Stimulated activated CD4-positive, alpha-beta T cell treated with anti-CD3 and anti-CD28 coated beads, Interleukin-12 subunit alpha, Interleukin-12 subunit beta, amount 100 ng/mL, for 24 hours (primary cell): ENCODE data around the gene RTF2.
A peak's percentile ranks its signal among the peaks of the same experiment; 100 is the strongest.

Experiments
- DNase-seq, 2 experiments: peaks; one replicate each; pipeline ENCODE4 v3.0.0-alpha.2; 2020; ENCODE audit warnings: low read depth in 2 of 2

Gene RTF2

DNA sequence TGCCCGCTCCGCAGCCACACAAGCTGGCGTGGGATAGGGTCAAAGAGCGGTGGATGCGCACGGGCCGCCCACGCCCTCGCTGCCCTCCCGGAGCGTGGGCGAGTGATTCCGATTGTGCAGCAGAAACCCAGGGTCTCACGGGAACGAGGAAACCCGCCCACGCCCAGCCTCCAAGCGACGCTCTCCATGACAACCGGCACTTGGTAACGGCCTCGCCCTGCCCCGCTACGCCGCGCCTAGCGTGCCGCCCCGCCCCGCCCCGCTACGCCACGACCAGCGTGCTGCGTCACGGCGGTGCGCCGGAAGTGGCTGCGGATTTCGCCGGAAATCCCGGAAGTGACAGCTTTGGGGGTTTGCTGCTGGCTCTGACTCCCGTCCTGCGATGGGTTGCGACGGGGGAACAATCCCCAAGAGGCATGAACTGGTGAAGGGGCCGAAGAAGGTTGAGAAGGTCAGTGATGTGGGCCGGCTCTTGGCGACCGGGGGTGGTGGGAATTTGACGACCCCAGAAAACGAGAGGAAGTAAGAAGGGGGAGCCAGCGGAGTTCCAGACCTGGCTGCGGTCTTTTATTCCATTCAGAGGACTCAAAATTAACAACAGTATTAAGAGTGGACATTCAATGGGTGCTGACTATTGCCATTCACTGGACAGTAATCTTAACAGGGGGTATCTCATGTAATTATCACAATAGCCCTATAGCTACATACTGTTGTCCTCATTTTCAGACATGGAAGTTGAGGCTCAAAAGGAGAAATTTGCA lies at the start of gene RTF2:
RTF2 (plus strand) TSS at position 312 of the 761 bp plus-strand sequence; CDS start at position 383, 71 bp downstream.
- peak; percentile 93 to 95 for DNase-seq

DNA sequence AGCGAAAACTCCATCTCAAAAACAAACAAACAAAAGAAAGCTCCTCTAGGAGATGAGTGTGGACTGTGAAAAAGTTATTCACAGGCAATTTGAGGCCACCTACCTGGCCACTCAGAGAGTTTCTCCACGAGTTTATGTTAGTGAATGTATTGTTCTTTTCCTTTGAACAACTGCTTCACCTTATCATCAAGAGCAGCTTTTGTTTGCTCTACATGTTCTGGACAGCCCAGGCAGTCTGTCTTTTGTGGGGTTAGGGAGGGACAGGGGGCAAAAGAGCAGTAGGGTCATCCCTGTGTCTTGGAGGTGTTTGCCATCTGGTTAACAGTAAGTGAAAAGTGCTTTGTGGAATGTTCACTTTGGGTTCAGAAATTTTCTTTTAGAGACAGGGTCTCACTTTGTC lies 48.4 kb upstream of the RTF2 start:
- DNase-seq: no peak

DNA sequence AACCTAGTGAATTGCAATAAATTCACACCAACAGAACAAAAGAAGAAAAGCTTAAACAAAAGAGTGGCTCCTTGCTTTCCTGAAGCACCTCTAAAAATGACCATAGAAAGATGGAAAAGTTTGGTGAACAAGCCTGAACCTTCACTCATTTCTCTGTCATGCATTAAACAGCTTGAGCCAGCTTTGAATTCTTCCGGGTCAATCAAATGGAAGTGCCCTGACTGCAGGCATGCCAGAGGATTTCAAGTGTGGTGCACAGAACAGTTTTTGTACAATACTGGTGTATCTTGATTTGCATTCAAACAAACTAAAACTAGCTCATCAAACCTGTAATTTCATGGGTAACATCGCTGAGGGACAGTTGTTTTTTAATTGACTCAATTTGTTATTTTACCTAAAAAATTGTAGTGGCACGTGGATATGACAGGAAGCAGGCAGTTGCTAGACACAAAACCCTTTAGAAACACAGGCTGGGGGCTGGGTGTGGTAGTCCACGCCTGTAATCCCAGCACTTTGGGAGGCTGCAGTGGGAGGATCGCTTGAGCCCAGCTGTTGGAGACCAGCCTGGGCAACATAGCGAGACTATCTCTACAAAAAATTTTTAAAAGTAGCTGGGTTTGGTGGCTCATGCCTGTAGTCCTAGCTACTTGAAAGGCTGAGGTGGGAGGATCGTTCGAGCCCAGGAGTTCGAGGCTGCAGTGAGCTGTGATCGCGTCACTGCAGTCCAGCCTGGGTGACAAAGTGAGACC lies 47.3 kb upstream of the RTF2 start:
- DNase-seq: no peak

GRCh38 chr20:56422076-56422823 lies 46.2 kb upstream of the RTF2 start:
- DNase-seq: no peak

DNA sequence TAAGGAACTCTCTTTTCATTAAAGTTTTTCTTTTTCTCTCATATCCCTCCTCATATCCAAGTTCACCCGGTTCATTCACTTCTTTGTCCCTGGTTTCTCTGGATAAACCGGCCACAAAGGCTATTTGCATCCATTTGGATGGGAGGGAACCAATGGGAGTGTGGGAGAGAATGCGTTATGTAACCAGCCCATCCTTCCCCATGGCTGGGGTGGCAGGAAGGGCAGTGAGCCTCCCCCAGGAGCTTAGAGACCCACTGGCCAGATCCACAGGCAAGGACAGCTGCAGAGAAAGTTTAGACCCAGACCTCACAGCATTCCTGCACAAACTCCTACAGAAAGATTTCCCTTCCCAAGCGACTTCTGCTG lies 45.6 kb upstream of the RTF2 start:
- no peak for DNase-seq

DNA sequence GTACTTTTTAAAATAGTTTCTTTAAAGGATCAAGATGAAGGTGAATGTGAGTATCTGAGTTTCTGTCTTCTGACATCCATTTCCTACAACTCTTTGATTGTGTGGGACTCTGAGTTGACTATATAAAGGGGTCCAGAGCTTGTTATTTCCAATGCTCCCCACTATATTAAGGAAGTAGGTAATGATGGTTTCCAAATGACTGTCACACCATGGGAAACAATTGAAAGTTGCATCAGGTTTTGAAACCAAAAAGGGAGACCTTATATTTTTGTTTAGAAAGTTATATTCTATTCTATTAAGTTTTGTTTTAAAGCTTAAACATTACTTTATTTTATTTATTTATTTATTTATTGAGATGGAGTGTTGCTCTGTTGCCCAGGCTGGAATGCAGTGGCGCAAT lies 45.2 kb upstream of the RTF2 start:
- no peak for DNase-seq

- no peak for DNase-seq
Observed at GRCh38 chr20:56423886-56424285, 44.5 kb upstream of the RTF2 start.

- DNase-seq: no peak
Observed at GRCh38 chr20:56424931-56425330, 43.5 kb upstream of the RTF2 start.

DNA sequence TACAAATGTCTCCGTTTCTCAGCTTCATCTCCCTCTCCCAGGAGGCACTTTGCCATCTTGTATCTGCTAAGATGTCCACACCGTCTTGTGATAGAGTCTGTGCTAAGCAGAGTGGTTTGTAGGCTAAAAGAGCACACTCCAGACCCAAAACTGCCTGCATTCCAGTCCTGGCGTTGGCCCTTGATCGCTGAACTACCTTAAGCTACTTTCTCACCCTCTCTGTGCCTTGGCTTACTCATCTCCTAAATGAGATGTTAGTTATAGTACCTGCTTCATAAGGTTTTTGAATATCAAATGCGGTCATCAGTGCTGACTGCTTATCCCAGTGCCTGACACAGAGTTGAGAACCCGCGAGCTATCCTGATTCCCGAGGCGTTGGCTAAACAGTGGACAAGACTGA lies 42.4 kb upstream of the RTF2 start:
- DNase-seq: no peak

DNA sequence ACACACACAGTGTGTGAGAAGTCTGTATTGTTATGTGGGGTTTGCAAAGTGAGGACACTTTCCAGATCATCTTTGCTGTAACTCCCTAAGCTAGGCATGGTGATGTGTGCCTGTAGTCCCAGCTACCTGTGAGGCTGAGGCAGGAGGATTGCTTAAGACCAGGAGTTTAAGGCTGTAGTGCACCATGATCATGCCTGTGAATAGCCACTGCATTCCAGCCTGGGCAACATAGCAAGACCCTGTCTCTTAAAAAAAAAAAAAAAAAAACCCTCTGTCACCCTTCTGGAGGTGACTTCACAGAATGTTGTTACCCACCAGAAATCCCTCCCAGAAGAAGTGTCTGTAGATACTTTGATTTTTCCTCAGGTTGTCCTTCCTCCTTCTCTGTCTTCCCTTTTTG lies 41.5 kb upstream of the RTF2 start:
- DNase-seq: no peak

DNA sequence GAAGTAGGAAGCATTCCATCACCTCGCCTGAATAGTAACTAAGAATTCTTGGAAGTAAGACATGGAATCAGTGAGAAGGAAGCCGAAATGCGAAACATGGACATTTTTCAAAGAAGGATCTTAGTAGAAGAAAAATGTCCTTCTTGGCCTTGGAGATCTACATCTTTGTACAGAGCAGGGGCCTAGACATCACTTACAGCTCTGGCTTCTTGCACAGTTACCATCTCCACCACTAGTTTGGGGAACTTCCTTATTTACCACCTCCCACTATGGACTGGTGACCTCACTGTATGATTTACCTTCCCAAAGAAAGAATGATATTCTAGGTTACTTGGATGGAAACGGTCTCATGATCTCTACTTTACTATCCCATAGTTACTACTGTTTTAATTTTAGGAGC lies 40.6 kb upstream of the RTF2 start:
- no peak for DNase-seq

- DNase-seq: no peak
Observed at GRCh38 chr20:56428410-56428809, 40.0 kb upstream of the RTF2 start.

GRCh38 chr20:56428881-56429280 lies 39.5 kb upstream of the RTF2 start:
- no peak for DNase-seq

GRCh38 chr20:56429502-56429901 lies 38.9 kb upstream of the RTF2 start:
- peak in 1 of 2 experiments; percentile 37 for DNase-seq

- DNase-seq: no peak
Observed at GRCh38 chr20:56429941-56430340, 38.5 kb upstream of the RTF2 start.

DNA sequence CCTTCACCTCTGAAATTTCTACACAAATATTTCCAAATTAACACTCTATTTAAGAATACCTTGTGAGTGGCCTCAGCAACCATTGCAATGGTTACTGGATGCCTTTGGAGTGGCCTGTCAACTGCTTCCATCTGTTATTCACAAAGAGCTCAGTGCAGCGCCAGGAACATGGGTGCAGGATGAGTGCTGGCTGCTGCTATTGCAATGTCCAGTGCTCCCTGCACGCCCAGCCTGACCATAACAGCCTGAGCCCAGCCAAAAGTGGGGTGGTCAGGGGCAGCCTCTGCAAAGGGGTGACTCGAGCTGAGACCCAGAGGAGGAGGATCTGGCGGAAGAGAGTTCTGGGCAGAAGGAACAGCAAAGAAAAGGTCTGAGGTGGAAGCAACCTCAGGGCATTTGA lies 38.0 kb upstream of the RTF2 start:
- no peak for DNase-seq

DNA sequence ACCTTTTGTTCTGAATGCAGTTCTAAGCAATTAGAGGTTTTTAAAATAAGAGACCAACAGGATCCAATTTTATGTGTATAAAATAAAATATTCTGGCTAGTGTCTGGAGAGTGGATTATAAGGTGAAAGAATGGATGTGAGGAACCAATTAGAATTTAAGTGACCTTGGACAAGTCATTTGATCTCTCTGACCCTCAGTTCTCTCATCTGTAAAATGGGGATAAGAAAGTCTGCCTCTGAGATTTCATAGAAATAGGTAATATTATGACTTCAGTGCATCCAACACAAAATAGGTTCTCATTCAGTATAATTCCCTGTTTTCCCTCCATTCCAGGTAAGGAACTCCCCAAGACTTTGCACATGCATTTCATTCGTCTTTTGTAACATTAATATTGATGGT lies 37.5 kb upstream of the RTF2 start:
- DNase-seq: no peak

GRCh38 chr20:56431471-56431870 lies 37.0 kb upstream of the RTF2 start:
- no peak for DNase-seq

GRCh38 chr20:56433221-56433879 lies 35.1 kb upstream of the RTF2 start:
- no peak for DNase-seq

DNA sequence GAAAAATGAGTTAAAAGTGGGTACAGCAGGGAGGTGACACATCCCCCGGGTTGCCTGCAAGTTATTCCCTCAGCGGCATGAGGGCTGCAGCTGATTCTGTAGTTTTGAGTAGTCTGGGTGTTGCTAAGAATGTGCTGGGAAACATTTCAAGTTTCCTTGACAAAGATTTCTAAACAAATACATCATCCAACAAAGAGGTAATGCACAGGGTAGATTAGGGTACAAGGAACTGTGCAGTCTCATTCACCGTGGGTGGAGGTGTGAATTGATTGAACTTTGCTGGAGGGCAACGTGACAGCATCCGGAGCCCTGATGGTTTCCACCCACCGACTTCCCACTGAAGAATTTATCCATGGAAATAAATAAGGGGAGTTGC lies 34.6 kb upstream of the RTF2 start:
- DNase-seq: no peak

- DNase-seq: no peak
Observed at GRCh38 chr20:56437196-56437960, 31.0 kb upstream of the RTF2 start.
